ENCODE data around the gene FRMD4A.
"Not testable (repeated sequence)": the region's sequence is repeated elsewhere in the genome, so short reads cannot be mapped to it uniquely, and the experiment has no call there.

FRMD4A gene

GRCh38 chr10:13803566-13804554, 526.9 kb downstream of the FRMD4A start:
- FAIRE-seq, result no peak

GRCh38 chr10:13801907-13802288, 528.8 kb downstream of the FRMD4A start:
- FAIRE-seq, result no peak

GRCh38 chr10:13801156-13801906, 529.4 kb downstream of the FRMD4A start:
- no peak for FAIRE-seq

- no peak for FAIRE-seq
Measured at GRCh38 chr10:13797164-13797563, 533.6 kb downstream of the FRMD4A start.

- no peak for FAIRE-seq
Measured at GRCh38 chr10:13795653-13796555, 534.8 kb downstream of the FRMD4A start.

GRCh38 chr10:13794992-13795612, 535.6 kb downstream of the FRMD4A start:
- no peak for FAIRE-seq

GRCh38 chr10:13792006-13792405, 538.7 kb downstream of the FRMD4A start:
- FAIRE-seq, result no peak

- no peak for FAIRE-seq
Measured at GRCh38 chr10:13791483-13791882, 539.2 kb downstream of the FRMD4A start.

- no peak for FAIRE-seq
Measured at GRCh38 chr10:13790196-13790595, 540.5 kb downstream of the FRMD4A start.

GRCh38 chr10:13789448-13789829, 541.3 kb downstream of the FRMD4A start:
- FAIRE-seq, result no peak

GRCh38 chr10:13788711-13789447, 541.8 kb downstream of the FRMD4A start:
- FAIRE-seq, result no peak

- no peak for FAIRE-seq
Measured at GRCh38 chr10:13788320-13788600, 542.5 kb downstream of the FRMD4A start.

GRCh38 chr10:13787015-13787421, 543.7 kb downstream of the FRMD4A start:
- FAIRE-seq, result no peak

- FAIRE-seq, result no peak
Measured at GRCh38 chr10:13784067-13784466, 546.7 kb downstream of the FRMD4A start.

GRCh38 chr10:13779748-13780147, 551.0 kb downstream of the FRMD4A start:
- no peak for FAIRE-seq

GRCh38 chr10:13778693-13778960, 552.1 kb downstream of the FRMD4A start:
- FAIRE-seq, result not testable (repeated sequence)

GRCh38 chr10:13776861-13777311, 553.8 kb downstream of the FRMD4A start:
- no peak for FAIRE-seq

GRCh38 chr10:13775786-13776775, 554.6 kb downstream of the FRMD4A start:
- FAIRE-seq, result no peak

- no peak for FAIRE-seq
Measured at GRCh38 chr10:13774303-13774893, 556.3 kb downstream of the FRMD4A start.

- FAIRE-seq, result no peak
Measured at GRCh38 chr10:13773496-13774170, 557.1 kb downstream of the FRMD4A start.

Data from endometrium (tissue), 2 donors.